ENCODE results near the gene AGPAT2. TPM values are rescaled to one million over a fixed set of nuclear protein-coding genes. Genes with fewer than 3 reads are reported as not detected.
A peak's percentile ranks its signal among the peaks of the same experiment; 100 is the strongest.

AGPAT2 gene
- 118 TPM for polyA plus RNA-seq (2012; ENCODE audit: insufficient read length, low read depth)

GRCh38 chr9:136686794-136687711, at the start of gene AGPAT2:
Gene AGPAT2, minus strand, starts transcription at chr9:136687457. Its CDS starts 100 bp downstream, at chr9:136687357.
- peak; percentile 58 for TF ChIP-seq POLR2AphosphoS5 (IDR thresholded peaks at IDR 0.05; ENCODE audit: low read depth, low read length)
- no peak for TF ChIP-seq SIN3A (IDR thresholded peaks at IDR 0.05; ENCODE audit: borderline replicate concordance, insufficient read depth, low read length)

DNA sequence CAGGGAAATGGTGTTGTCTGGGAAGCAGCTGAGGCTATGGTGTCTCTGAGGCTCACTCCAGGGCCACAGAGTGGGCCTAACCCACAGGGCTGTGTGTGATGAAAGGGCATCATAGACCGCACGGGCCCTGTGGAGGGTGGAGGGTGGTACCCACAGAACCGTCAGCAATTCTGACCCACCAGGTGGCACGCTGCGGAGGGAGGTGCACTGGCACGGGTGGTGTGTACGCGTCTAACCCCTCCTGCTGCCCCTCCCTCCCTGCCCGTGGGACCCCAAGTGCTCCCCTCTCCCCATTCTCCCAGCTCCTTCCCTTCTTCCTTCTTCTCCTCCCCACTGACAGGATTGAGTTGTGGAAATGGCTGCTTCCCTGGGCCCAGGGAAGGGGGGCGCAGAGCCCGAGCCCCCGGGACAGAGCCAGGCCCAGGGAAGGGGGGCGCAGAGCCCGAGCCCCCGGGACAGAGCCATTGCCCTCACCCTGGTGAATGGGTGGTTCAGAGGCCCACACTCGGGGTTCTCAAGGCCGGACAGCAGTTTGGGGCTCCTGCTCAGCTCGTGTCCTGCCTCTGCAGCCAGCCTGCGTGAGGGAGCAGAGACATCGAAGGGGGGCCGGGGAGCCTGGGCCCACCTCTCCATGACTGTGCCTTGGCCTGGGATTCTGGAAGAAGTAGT, 48.7 kb upstream of the AGPAT2 start:
- TF ChIP-seq FOXP2 (optimal IDR thresholded peaks at IDR 0.05; ENCODE audit: borderline replicate concordance, extremely low read depth, extremely low read length, insufficient read depth), result no peak
- TF ChIP-seq, protein P1, sequence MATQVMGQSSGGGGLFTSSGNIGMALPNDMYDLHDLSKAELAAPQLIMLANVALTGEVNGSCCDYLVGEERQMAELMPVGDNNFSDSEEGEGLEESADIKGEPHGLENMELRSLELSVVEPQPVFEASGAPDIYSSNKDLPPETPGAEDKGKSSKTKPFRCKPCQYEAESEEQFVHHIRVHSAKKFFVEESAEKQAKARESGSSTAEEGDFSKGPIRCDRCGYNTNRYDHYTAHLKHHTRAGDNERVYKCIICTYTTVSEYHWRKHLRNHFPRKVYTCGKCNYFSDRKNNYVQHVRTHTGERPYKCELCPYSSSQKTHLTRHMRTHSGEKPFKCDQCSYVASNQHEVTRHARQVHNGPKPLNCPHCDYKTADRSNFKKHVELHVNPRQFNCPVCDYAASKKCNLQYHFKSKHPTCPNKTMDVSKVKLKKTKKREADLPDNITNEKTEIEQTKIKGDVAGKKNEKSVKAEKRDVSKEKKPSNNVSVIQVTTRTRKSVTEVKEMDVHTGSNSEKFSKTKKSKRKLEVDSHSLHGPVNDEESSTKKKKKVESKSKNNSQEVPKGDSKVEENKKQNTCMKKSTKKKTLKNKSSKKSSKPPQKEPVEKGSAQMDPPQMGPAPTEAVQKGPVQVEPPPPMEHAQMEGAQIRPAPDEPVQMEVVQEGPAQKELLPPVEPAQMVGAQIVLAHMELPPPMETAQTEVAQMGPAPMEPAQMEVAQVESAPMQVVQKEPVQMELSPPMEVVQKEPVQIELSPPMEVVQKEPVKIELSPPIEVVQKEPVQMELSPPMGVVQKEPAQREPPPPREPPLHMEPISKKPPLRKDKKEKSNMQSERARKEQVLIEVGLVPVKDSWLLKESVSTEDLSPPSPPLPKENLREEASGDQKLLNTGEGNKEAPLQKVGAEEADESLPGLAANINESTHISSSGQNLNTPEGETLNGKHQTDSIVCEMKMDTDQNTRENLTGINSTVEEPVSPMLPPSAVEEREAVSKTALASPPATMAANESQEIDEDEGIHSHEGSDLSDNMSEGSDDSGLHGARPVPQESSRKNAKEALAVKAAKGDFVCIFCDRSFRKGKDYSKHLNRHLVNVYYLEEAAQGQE (IDR thresholded peaks at IDR 0.05; ENCODE audit: insufficient read depth in 1 of 2, low read depth in 2 of 2, low read length in 2 of 2), result no peak
- no peak for TF ChIP-seq SIN3A (IDR thresholded peaks at IDR 0.05; ENCODE audit: borderline replicate concordance, insufficient read depth, low read length)
- TF ChIP-seq TAF1 (IDR thresholded peaks at IDR 0.05; ENCODE audit: borderline replicate concordance, insufficient read depth, low read length), result no peak
- no peak for TF ChIP-seq POLR2AphosphoS5 (IDR thresholded peaks at IDR 0.05; ENCODE audit: low read depth, low read length)

DNA sequence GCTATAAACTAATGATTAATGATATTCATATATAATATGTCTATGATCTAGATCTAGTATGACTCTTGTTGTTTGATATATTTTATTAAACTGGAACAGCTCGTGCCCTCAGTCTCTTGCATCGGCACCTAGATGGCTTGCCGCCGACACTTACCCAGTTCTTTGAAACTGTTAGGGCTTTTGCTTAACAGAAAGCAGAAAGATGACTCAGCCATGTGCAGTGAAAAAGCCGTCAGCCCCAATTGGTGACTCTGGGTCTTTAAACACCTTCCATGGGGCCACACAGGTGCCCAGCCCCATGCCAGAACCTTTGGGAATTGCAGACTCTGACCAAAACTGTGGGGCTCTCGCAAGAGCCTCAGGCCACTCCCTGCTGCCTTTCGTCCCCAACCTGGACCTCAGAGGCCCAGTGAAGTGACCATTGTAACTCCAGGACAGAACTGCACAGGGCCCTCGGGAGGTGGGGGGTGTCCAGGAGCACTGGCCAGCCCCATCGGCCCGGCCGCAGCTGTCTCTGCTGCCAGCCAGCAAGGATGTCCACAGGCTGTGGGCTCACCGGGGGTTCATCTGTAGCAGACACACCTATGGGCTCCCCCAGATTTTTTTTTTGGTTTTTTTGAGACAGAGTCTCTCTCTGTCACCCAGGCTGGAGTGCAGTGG, 47.7 kb upstream of the AGPAT2 start:
- TF ChIP-seq FOXP2 (optimal IDR thresholded peaks at IDR 0.05; ENCODE audit: borderline replicate concordance, extremely low read depth, extremely low read length, insufficient read depth) (no peak), TAF1 (IDR thresholded peaks at IDR 0.05; ENCODE audit: borderline replicate concordance, insufficient read depth, low read length) (no peak), POLR2AphosphoS5 (IDR thresholded peaks at IDR 0.05; ENCODE audit: low read depth, low read length) (no peak), SIN3A (IDR thresholded peaks at IDR 0.05; ENCODE audit: borderline replicate concordance, insufficient read depth, low read length) (no peak)
- TF ChIP-seq, protein P1 (IDR thresholded peaks at IDR 0.05; ENCODE audit: insufficient read depth in 1 of 2, low read depth in 2 of 2, low read length in 2 of 2), result no peak

GRCh38 chr9:136733611-136734010, 46.4 kb upstream of the AGPAT2 start:
- TF ChIP-seq POLR2AphosphoS5 (IDR thresholded peaks at IDR 0.05; ENCODE audit: low read depth, low read length) (no peak), SIN3A (IDR thresholded peaks at IDR 0.05; ENCODE audit: borderline replicate concordance, insufficient read depth, low read length) (no peak), TAF1 (IDR thresholded peaks at IDR 0.05; ENCODE audit: borderline replicate concordance, insufficient read depth, low read length) (no peak), FOXP2 (optimal IDR thresholded peaks at IDR 0.05; ENCODE audit: borderline replicate concordance, extremely low read depth, extremely low read length, insufficient read depth) (no peak)
- TF ChIP-seq, protein P1 (IDR thresholded peaks at IDR 0.05; ENCODE audit: insufficient read depth in 1 of 2, low read depth in 2 of 2, low read length in 2 of 2), result no peak

GRCh38 chr9:136732444-136733178, 45.4 kb upstream of the AGPAT2 start:
- TF ChIP-seq SIN3A (IDR thresholded peaks at IDR 0.05; ENCODE audit: borderline replicate concordance, insufficient read depth, low read length) (no peak), FOXP2 (optimal IDR thresholded peaks at IDR 0.05; ENCODE audit: borderline replicate concordance, extremely low read depth, extremely low read length, insufficient read depth) (no peak), TAF1 (IDR thresholded peaks at IDR 0.05; ENCODE audit: borderline replicate concordance, insufficient read depth, low read length) (no peak), POLR2AphosphoS5 (IDR thresholded peaks at IDR 0.05; ENCODE audit: low read depth, low read length) (no peak)
- TF ChIP-seq, protein P1 (IDR thresholded peaks at IDR 0.05; ENCODE audit: insufficient read depth in 1 of 2, low read depth in 2 of 2, low read length in 2 of 2), result no peak

All from PFSK-1 (cell line).